C4-2B (cell line): ENCODE measurements around the gene TANGO6.

ENCODE experiments used
- CTCF ChIP-seq: fragments of 450-650 bp; conservative IDR thresholded peaks from 2 replicates; pipeline ENCODE4 v1.5.1; 2017; ENCODE audit warnings: mild to moderate bottlenecking
- ZFX ChIP-seq: fragments of 450-650 bp; IDR thresholded peaks from 2 replicates; pipeline ENCODE4 v1.6.1; 2017

- peak; percentile 83 for TF ChIP-seq CTCF
- no peak for TF ChIP-seq ZFX
Observed at GRCh38 chr16:68800257-68800875, 43.0 kb upstream of the TANGO6 start.
